Amygdala (tissue), 56 donors: Measurements from ENCODE around the gene UPF3B.
"Not testable (repeated sequence)": the region's sequence is repeated elsewhere in the genome, so short reads cannot be mapped to it uniquely, and the experiment has no call there.

ENCODE experiments used
- DNase-seq, 56 donors: peaks; one replicate each; lab custom pipeline; 2025; lab: John Stamatoyannopoulos, UW

Gene UPF3B

GRCh38 chrX:119852382-119853353 is at the start of gene UPF3B:
UPF3B (minus strand) TSS chrX:119852963; CDS start chrX:119852928, 35 bp downstream.
- DNase-seq: peak; percentile 2 to 96 (median 87)

- DNase-seq: no peak
Observed at GRCh38 chrX:119900976-119901375, 48.2 kb upstream of the UPF3B start.

GRCh38 chrX:119899125-119899524 is 46.4 kb upstream of the UPF3B start:
- DNase-seq: peak in 6 of 56 donors; percentile 0 to 2 (median 2)

- peak in 10 of 56 donors; percentile 0 to 43 (median 2) for DNase-seq
Observed at GRCh38 chrX:119895843-119896326, 43.1 kb upstream of the UPF3B start, which contains the start of gene AKAP14. AKAP14 (plus strand) TSS chrX:119895893; CDS start chrX:119903224, 7,331 bp downstream.

GRCh38 chrX:119891961-119892692 is 39.4 kb upstream of the UPF3B start:
- DNase-seq: not testable (repeated sequence)

- DNase-seq: not testable (repeated sequence)
Observed at GRCh38 chrX:119890626-119891025, 37.9 kb upstream of the UPF3B start.

- DNase-seq: peak in 22 of 56 donors; percentile 0 to 38 (median 1)
Observed at GRCh38 chrX:119887721-119888425, 35.1 kb upstream of the UPF3B start.

- peak in 1 of 56 donors; percentile 1 for DNase-seq
Observed at GRCh38 chrX:119885554-119886428, 33.0 kb upstream of the UPF3B start.

- DNase-seq: peak in 8 of 56 donors; percentile 0 to 21 (median 1)
Observed at GRCh38 chrX:119880552-119881437, 28.0 kb upstream of the UPF3B start.

GRCh38 chrX:119880076-119880475 is 27.3 kb upstream of the UPF3B start:
- no peak for DNase-seq

- DNase-seq: no peak
Observed at GRCh38 chrX:119878740-119879139, 26.0 kb upstream of the UPF3B start.

GRCh38 chrX:119871599-119872395 is 19.0 kb upstream of the UPF3B start, which contains the start of the genes NDUFA1 and RNF113A:
NDUFA1 (plus strand) TSS chrX:119871832; CDS start chrX:119871912, 80 bp downstream.
RNF113A (minus strand) TSS chrX:119871733; CDS start chrX:119871613, 120 bp downstream.
- peak; percentile 2 to 87 (median 66) for DNase-seq

GRCh38 chrX:119871245-119871598 is 18.5 kb upstream of the UPF3B start:
- DNase-seq: peak in 10 of 56 donors; percentile 13 to 61 (median 29)

GRCh38 chrX:119870626-119871131 is 17.9 kb upstream of the UPF3B start:
- DNase-seq: peak in 15 of 56 donors; percentile 0 to 27 (median 8)

- peak in 5 of 56 donors; percentile 0 to 8 (median 1) for DNase-seq
Observed at GRCh38 chrX:119853444-119853843, 681 bp upstream of the UPF3B start.

- DNase-seq: no peak
Observed at GRCh38 chrX:119833905-119834304, 18.9 kb downstream of the UPF3B start.

- no peak for DNase-seq
Observed at GRCh38 chrX:119828446-119828845, 24.3 kb downstream of the UPF3B start.
